HepG2 (cell line): ENCODE results near the gene URGCP. TPM values are rescaled to one million over a fixed set of nuclear protein-coding genes. Genes with fewer than 3 reads are reported as not detected.

ENCODE experiments used
- AKAP8 ChIP-seq: sonication (generic); formaldehyde crosslinking; IDR thresholded peaks from 2 replicates; pipeline ENCODE4 v1.5.1; 2020; ENCODE audit warnings: mild to moderate bottlenecking, missing genetic modification reagents
- EP300 ChIP-seq, 3 experiments: sonication (generic) in 1 of 3; formaldehyde crosslinking in 1 of 3; IDR thresholded peaks; 2 replicates each; pipeline versions ENCODE4 v1.5.1 to v1.6.1; 2011 to 2020; ENCODE audit warnings: low read depth in 2 of 3, low read length in 2 of 3, borderline replicate concordance in 1 of 3, improper control_type of control experiment in 1 of 3, mild to moderate bottlenecking in 1 of 3, missing genetic modification reagents in 1 of 3, moderate library complexity in 1 of 3
- ETV5 ChIP-seq: IDR thresholded peaks from 2 replicates; pipeline ENCODE4 v1.6.1; 2018; ENCODE audit warnings: missing biosample characterization, missing genetic modification reagents, inconsistent platforms, borderline replicate concordance
- GTF3A ChIP-seq: sonication (generic); formaldehyde crosslinking; conservative IDR thresholded peaks from 2 replicates; pipeline ENCODE4 v1.4.0; 2020; ENCODE audit warnings: mild to moderate bottlenecking, missing genetic modification reagents
- HMGXB3 ChIP-seq: sonication (generic); formaldehyde crosslinking; IDR thresholded peaks from 2 replicates; pipeline ENCODE4 v1.4.0; 2020; ENCODE audit warnings: missing genetic modification reagents, borderline replicate concordance
- KDM2A ChIP-seq: sonication (generic); formaldehyde crosslinking; IDR thresholded peaks from 2 replicates; pipeline ENCODE4 v1.4.0; 2020; ENCODE audit warnings: low read depth, missing genetic modification reagents, borderline replicate concordance
- SATB2 ChIP-seq: sonication (generic); formaldehyde crosslinking; IDR thresholded peaks from 2 replicates; pipeline ENCODE4 v1.5.0; 2020; ENCODE audit warnings: missing genetic modification reagents
- SUZ12 ChIP-seq: fragments of 150-350 bp; IDR thresholded peaks from 2 replicates; pipeline ENCODE4 v1.6.1; 2014; ENCODE audit warnings: low read depth, low read length
- TIGD3 ChIP-seq: sonication (generic); formaldehyde crosslinking; IDR thresholded peaks from 2 replicates; pipeline ENCODE4 v1.5.1; 2020; ENCODE audit warnings: mild to moderate bottlenecking, missing genetic modification reagents, borderline replicate concordance
- TMF1 ChIP-seq: sonication (generic); formaldehyde crosslinking; IDR thresholded peaks from 2 replicates; pipeline ENCODE4 v1.8.1; 2022; ENCODE audit warnings: low read depth, missing genetic modification reagents
- U2AF2 ChIP-seq: fragments of 200-400 bp; formaldehyde crosslinking; IDR thresholded peaks from 2 replicates; pipeline ENCODE4 v1.6.1; 2017; ENCODE audit warnings: low read depth, mild to moderate bottlenecking, low read length
- ZNF253 ChIP-seq: sonication (generic); formaldehyde crosslinking; IDR thresholded peaks from 2 replicates; pipeline ENCODE4 v1.8.0; 2022; ENCODE audit warnings: mild to moderate bottlenecking, missing genetic modification reagents, borderline replicate concordance
- ZNF256 ChIP-seq: sonication (generic); formaldehyde crosslinking; conservative IDR thresholded peaks from 2 replicates; pipeline ENCODE4 v1.4.0; 2020; ENCODE audit warnings: missing genetic modification reagents
- ZNF383 ChIP-seq: sonication (generic); formaldehyde crosslinking; IDR thresholded peaks from 2 replicates; pipeline ENCODE4 v1.4.0; 2020; ENCODE audit warnings: missing genetic modification reagents, mild to moderate bottlenecking, borderline replicate concordance
- ZNF563 ChIP-seq: sonication (generic); formaldehyde crosslinking; IDR thresholded peaks from 2 replicates; pipeline ENCODE4 v1.8.0; 2022; ENCODE audit warnings: mild to moderate bottlenecking, moderate library complexity, missing genetic modification reagents
- ZNF749 ChIP-seq: sonication (generic); formaldehyde crosslinking; IDR thresholded peaks from 2 replicates; pipeline ENCODE4 v1.8.0; 2022; ENCODE audit warnings: mild to moderate bottlenecking, missing genetic modification reagents, moderate library complexity, borderline replicate concordance
- ZSCAN25 ChIP-seq: sonication (generic); formaldehyde crosslinking; IDR thresholded peaks from 2 replicates; pipeline ENCODE4 v1.8.0; 2022; ENCODE audit warnings: mild to moderate bottlenecking, missing genetic modification reagents
- polyA plus RNA-seq, 8 experiments: library from polyadenylated mRNA; depleted of rRNA in 3 of 8; stranded (reverse) in 7 of 8; unstranded in 1 of 8; fragments of >200 nt; fragmentation: Illumina TruSeq in 4 of 8; extraction: Trizol in 4 of 8; gene quantifications; 2 replicates each; pipeline versions ENCODE4 v1.2.1 to v1.2.3, GENCODE V29; 2011 to 2016; ENCODE audit warnings: low read depth in 4 of 8, missing spikeins in 1 of 8, mixed read lengths in 1 of 8; ENCODE audit not compliant: insufficient read depth in 1 of 8
- total RNA-seq, 5 experiments: library from RNA; depleted of rRNA; stranded (reverse); fragments of >200 nt; fragmentation: Illumina TruSeq; extraction: Trizol; gene quantifications; 2 replicates each; pipeline ENCODE4 v1.2.3, GENCODE V29; 2016; ENCODE audit warnings: low read depth in 1 of 5
- TF ChIP-seq, protein P1 (sequence below): sonication (generic); formaldehyde crosslinking; IDR thresholded peaks from 2 replicates; pipeline ENCODE4 v1.5.1; 2020; ENCODE audit warnings: missing genetic modification reagents, mild to moderate bottlenecking, borderline replicate concordance
- TF ChIP-seq, protein P2 (sequence below): sonication (generic); formaldehyde crosslinking; IDR thresholded peaks from 2 replicates; pipeline ENCODE4 v1.8.1; 2022; ENCODE audit warnings: mild to moderate bottlenecking, missing genetic modification reagents

Gene URGCP
- total and polyA plus RNA-seq, 2 of the 13 experiments (the other 11 are each of a cell fraction or from before 2014, with no cell fraction given), result 22.3 to 25.8 TPM

- TF ChIP-seq EP300 (IDR thresholded peaks at IDR 0.05; ENCODE audit: low read depth in 2 of 2, low read length in 2 of 2) (0 out of 4 replicates have a peak, but pooled peaks of 1 of the 2 experiments have one; percentile 24), EP300 (CRISPR knock-in tag; IDR thresholded peaks at IDR 0.05; ENCODE audit: borderline replicate concordance) (peak; percentile 6; the same call in 1 of the 2 replicates), HMGXB3 (CRISPR knock-in tag) (peak; percentile 13; the same call in 1 of the 2 replicates), SATB2 (CRISPR knock-in tag) (peak; percentile 94), ZNF253 (CRISPR knock-in tag) (peak; percentile 90; the same call in 1 of the 2 replicates), ZNF563 (CRISPR knock-in tag) (peak; percentile 99), ETV5 (peak; percentile 9; the same call in 1 of the 2 replicates), TIGD3 (no peak), SUZ12 (no peak), KDM2A (peak; percentile 89), ZNF256 (peak; percentile 59; the same call in 1 of the 2 replicates), ZNF749 (CRISPR knock-in tag) (peak; percentile 97), ZSCAN25 (CRISPR knock-in tag) (peak; percentile 36; the same call in 1 of the 2 replicates), U2AF2 (no peak), TMF1 (CRISPR knock-in tag) (peak; percentile 95), GTF3A (CRISPR knock-in tag) (peak; percentile 32; the same call in 1 of the 2 replicates), AKAP8 (CRISPR knock-in tag) (peak; percentile 63; the same call in 1 of the 2 replicates), ZNF383 (CRISPR knock-in tag) (peak; percentile 32; the same call in 1 of the 2 replicates)
- TF ChIP-seq, protein P1, sequence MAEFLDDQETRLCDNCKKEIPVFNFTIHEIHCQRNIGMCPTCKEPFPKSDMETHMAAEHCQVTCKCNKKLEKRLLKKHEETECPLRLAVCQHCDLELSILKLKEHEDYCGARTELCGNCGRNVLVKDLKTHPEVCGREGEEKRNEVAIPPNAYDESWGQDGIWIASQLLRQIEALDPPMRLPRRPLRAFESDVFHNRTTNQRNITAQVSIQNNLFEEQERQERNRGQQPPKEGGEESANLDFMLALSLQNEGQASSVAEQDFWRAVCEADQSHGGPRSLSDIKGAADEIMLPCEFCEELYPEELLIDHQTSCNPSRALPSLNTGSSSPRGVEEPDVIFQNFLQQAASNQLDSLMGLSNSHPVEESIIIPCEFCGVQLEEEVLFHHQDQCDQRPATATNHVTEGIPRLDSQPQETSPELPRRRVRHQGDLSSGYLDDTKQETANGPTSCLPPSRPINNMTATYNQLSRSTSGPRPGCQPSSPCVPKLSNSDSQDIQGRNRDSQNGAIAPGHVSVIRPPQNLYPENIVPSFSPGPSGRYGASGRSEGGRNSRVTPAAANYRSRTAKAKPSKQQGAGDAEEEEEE, result no peak
- TF ChIP-seq, protein P2, sequence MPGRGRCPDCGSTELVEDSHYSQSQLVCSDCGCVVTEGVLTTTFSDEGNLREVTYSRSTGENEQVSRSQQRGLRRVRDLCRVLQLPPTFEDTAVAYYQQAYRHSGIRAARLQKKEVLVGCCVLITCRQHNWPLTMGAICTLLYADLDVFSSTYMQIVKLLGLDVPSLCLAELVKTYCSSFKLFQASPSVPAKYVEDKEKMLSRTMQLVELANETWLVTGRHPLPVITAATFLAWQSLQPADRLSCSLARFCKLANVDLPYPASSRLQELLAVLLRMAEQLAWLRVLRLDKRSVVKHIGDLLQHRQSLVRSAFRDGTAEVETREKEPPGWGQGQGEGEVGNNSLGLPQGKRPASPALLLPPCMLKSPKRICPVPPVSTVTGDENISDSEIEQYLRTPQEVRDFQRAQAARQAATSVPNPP, result peak; percentile 88
Observed at GRCh38 chr7:43925984-43926797, 19.8 kb upstream of the URGCP start, which contains the start of gene UBE2D4 (continued).
